ENCODE data around the gene SNRNP35. TPM values are rescaled to one million over a fixed set of nuclear protein-coding genes. Genes with fewer than 3 reads are reported as not detected.
A peak's percentile ranks its signal among the peaks of the same experiment; 100 is the strongest.
"Not testable (repeated sequence)": the region's sequence is repeated elsewhere in the genome, so short reads cannot be mapped to it uniquely, and the experiment has no call there.

Gene SNRNP35
- total RNA-seq, 2 experiments from 2014 or later, result 22.9 to 24.1 TPM

DNA sequence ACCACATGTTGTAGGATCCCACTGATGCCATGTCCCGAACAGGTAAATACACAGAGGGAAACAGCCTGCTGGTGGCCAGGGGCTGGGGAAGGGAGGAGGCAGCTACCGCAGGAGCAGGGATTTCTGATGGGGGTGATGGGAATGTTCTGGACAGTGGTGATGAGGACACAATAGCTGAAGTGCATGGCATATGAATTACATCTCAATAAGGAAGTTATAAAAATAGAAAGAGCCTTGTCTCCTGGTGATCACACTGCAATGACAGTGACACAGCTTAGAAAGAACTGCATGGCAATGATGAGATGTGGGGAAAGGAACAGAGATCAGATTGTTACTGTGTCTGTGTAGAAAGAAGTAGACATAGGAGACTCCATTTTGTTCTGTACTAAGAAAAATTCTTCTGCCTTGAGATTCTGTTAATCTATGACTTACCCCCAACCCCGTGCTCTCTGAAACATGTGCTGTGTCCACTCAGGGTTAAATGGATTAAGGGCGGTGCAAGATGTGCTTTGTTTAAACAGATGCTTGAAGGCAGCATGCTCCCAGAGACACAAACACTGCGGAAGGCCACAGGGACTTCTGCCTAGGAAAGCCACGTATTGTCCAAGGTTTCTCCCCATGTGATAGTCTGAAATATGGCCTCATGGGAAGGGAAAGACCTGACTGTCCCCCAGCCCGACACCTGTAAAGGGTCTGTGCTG, 34.5 kb downstream of the SNRNP35 start:
- H3K9me3 Mint-ChIP-seq (ENCODE audit: insufficient read depth); H3K36me3 Mint-ChIP-seq (ENCODE audit: low read depth); CTCF ChIA-PET; H3K4me1 Mint-ChIP-seq (ENCODE audit: low read depth); H3K27ac Mint-ChIP-seq; H3K27me3 Mint-ChIP-seq (ENCODE audit: low read depth); POLR2A ChIA-PET; ATAC-seq; DNase-seq; H3K4me3 Mint-ChIP-seq: not testable (repeated sequence)

DNA sequence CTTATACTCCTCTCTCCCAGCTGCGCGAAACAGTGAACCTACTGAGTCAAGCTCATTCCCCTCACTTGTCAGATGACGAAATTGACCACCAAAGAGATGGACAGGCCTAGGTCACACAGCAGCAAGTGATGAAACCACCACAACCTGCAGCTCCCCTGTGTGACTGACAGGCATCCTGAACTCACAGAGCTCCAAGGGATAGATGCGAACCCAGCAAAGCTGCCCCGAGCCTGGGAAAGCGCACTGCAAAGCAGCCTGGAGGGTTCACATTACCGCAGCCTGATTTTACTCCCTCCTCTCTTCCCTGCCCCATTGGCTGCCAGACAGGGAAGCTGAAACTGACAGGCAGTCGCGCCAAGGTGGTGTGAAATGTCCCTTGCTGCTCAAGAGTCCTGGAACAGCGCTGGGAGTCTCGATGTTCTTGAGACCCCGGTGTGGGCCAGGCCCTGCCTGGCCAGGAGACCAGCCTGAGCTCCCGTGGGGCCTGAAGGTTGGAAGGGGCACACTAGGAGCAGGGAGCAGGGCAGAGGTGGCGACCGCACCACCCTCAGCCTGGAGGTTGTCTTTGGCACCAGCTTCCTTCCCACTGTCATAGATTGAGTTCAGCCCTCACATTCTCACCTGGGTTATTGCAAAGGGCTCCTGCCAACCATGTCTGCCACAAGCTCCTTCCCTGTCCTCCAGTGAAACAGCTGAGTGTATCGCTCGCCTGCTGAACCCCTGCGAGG, 36.3 kb downstream of the SNRNP35 start:
- CTCF ChIA-PET, result interaction anchor here (0.7 kb wide), 1 partner anchor 13 kb away, joined by 3 read pairs; no protein-coding TSS in a partner anchor
- POLR2A ChIA-PET, result no interaction called here
- no peak overlapping the region for H3K27ac Mint-ChIP-seq

DNA sequence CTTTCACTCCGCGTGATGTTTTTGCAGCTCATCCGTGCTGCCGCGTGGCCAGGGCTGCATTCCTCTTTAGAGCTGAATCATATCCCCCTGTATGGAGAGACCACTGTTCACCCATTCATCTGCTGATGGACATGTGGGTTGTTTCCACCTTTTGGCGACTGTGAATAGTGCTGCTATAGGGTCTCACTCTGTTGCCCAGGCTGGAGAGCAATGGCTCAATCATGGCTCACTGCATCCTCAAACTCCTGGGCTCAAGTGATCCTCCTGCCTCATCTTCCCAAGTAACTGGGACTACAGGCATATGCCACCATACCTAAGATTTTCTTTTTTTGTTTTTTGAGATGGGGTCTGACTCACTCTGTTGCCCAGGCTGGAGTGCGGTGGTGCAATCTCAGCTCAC, 39.1 kb downstream of the SNRNP35 start:
- ATAC-seq (no peak), DNase-seq (no peak)
- no peaks in the 10 kb centered on the region for H3K36me3 Mint-ChIP-seq (ENCODE audit: low read depth)
- H3K4me3 Mint-ChIP-seq, result no peak overlapping the region
- no peaks in the 10 kb centered on the region for H3K27me3 Mint-ChIP-seq (ENCODE audit: low read depth)
- H3K27ac Mint-ChIP-seq, result peak overlapping the region; percentile 22
- no peaks in the 10 kb centered on the region for H3K9me3 Mint-ChIP-seq (ENCODE audit: insufficient read depth)
- CTCF ChIA-PET, result no interaction called here
- POLR2A ChIA-PET, result no interaction called here
- H3K4me1 Mint-ChIP-seq (ENCODE audit: low read depth), result no peaks in the 10 kb centered on the region

More for the DNA sequence above, 36.3 kb downstream of the SNRNP35 start:
- Mint-ChIP-seq H3K4me3 (no peak overlapping the region), H3K27me3 (ENCODE audit: low read depth) (no peaks in the 10 kb centered on the region), H3K4me1 (ENCODE audit: low read depth) (no peaks in the 10 kb centered on the region), H3K9me3 (ENCODE audit: insufficient read depth) (no peaks in the 10 kb centered on the region), H3K36me3 (ENCODE audit: low read depth) (no peaks in the 10 kb centered on the region)
- DNase-seq (no peak), ATAC-seq (no peak)

GRCh38 chr12:123498126-123498825, 40.3 kb downstream of the SNRNP35 start:
- no peaks in the 10 kb centered on the region for H3K4me1 Mint-ChIP-seq (ENCODE audit: low read depth)
- ChIA-PET CTCF (interaction anchor here (1.0 kb wide), 1 partner anchor 16 kb away, joined by 3 read pairs; no protein-coding TSS in a partner anchor), POLR2A (no interaction called here)
- no peak for ATAC-seq
- DNase-seq, result no peak
- no peak overlapping the region for H3K4me3 Mint-ChIP-seq
- no peak overlapping the region for H3K27ac Mint-ChIP-seq
- H3K27me3 Mint-ChIP-seq (ENCODE audit: low read depth), result no peaks in the 10 kb centered on the region
- no peaks in the 10 kb centered on the region for H3K36me3 Mint-ChIP-seq (ENCODE audit: low read depth)
- no peaks in the 10 kb centered on the region for H3K9me3 Mint-ChIP-seq (ENCODE audit: insufficient read depth)

DNA sequence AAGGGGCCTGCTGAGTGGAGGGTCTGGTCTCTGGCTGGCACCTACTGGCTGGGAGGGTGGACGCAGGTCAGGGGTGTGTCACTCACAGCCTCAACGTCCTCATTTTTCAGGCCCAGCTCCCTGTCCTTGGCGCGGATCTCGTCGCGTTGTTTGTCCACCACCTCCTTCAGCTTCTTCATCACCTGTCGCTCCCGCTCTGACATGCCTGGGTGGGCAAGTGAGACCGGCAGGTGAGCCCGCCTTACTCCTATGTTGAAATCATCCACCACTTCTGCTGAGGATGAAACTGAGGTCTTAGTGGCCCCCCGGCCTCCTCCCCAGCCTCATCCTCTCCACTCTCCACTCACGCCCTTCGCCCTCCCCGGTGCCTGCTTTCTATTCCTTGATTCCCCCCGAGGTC, 41.4 kb downstream of the SNRNP35 start:
- ATAC-seq (no peak), DNase-seq (no peak)
- ChIA-PET POLR2A (no interaction called here), CTCF (no interaction called here)
- no peak overlapping the region for H3K4me3 Mint-ChIP-seq
- no peaks in the 10 kb centered on the region for H3K9me3 Mint-ChIP-seq (ENCODE audit: insufficient read depth)
- H3K27ac Mint-ChIP-seq, result no peak overlapping the region
- no peaks in the 10 kb centered on the region for H3K4me1 Mint-ChIP-seq (ENCODE audit: low read depth)
- no peaks in the 10 kb centered on the region for H3K27me3 Mint-ChIP-seq (ENCODE audit: low read depth)
- H3K36me3 Mint-ChIP-seq (ENCODE audit: low read depth), result no peaks in the 10 kb centered on the region

DNA sequence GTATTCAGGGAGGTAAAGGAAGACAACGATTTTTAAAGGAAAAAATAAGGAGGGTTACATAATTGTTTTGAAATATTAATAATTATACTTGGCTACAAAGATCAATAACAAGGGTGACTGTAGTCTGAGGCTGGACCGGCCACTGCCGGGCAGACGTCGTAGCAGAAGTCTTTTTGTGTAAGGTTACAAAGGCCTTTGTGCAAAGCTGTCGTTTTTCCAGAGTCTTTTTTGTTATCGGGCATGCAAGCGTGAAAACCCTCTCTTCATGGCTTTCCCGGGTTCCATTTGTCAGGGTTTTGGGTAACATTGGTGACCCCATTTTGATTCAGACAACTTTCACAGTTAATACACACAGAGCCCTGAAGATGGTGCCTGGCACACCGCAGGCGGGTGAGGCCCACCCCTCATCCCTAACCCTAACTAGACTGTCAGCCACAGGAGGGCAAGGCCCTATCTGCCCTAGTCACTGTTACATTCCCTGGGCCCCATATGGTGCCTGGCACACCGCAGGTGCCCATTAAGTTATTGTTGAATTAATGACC, 44.3 kb downstream of the SNRNP35 start:
- H3K9me3 Mint-ChIP-seq (ENCODE audit: insufficient read depth), result no peaks in the 10 kb centered on the region
- no peaks in the 10 kb centered on the region for H3K27me3 Mint-ChIP-seq (ENCODE audit: low read depth)
- CTCF ChIA-PET, result interaction anchor here (0.7 kb wide), 1 partner anchor 42 kb away, joined by 3 read pairs; no protein-coding TSS in a partner anchor

DNA sequence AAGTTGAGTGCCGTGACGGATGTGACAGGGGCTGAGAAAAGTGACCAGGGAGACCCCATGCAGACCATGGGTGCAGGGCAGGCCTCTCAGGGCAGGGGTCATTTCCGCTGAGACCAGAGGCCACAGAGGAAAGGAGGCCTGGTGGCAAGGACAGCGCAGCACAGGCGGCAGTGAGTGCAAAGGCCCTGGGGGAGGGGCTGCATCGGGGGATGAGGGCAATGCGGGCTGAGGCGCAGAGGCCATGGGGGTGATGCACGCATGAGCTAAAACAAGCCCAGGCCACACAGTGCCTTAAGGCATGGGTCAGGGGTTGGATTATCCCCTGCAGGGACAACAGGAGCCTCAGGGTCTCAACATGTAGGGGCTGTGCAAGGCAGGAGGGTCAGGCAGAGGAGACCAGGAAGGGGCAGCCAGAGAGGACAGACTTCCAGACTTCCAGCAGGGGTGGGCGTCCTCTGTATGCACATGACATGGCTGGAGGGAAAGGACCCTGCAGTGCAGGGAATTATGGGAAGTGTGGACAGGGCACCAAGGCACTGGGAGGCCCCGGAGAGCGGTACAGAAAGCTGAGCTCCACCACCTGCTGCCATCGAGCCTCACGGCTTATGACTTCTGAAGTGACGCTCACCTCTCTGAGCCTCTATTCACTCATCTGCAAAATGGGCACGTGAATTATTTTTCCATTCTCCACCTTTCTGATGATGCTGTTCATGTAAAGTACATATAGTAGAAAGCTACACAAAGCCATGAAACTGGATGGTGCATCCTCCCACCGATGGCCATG, 48.3 kb downstream of the SNRNP35 start:
- CTCF ChIA-PET, result no interaction called here
- H3K36me3 Mint-ChIP-seq (ENCODE audit: low read depth), result no peaks in the 10 kb centered on the region
- H3K9me3 Mint-ChIP-seq (ENCODE audit: insufficient read depth), result no peaks in the 10 kb centered on the region
- no peak for DNase-seq
- POLR2A ChIA-PET, result no interaction called here
- H3K27me3 Mint-ChIP-seq (ENCODE audit: low read depth), result no peaks in the 10 kb centered on the region
- H3K4me3 Mint-ChIP-seq, result no peak overlapping the region
- H3K4me1 Mint-ChIP-seq (ENCODE audit: low read depth), result no peaks in the 10 kb centered on the region
- H3K27ac Mint-ChIP-seq, result no peak overlapping the region
- ATAC-seq, result no peak

More for the DNA sequence above, 44.3 kb downstream of the SNRNP35 start:
- POLR2A ChIA-PET, result no interaction called here
- H3K4me3 Mint-ChIP-seq, result no peak overlapping the region
- H3K4me1 Mint-ChIP-seq (ENCODE audit: low read depth), result no peaks in the 10 kb centered on the region
- ATAC-seq (no peak), DNase-seq (no peak)
- H3K27ac Mint-ChIP-seq, result no peak overlapping the region
- no peaks in the 10 kb centered on the region for H3K36me3 Mint-ChIP-seq (ENCODE audit: low read depth)

- no peak for DNase-seq
- CTCF ChIA-PET, result no interaction called here
- Mint-ChIP-seq H3K36me3 (ENCODE audit: low read depth) (no peaks in the 10 kb centered on the region), H3K27ac (no peak overlapping the region), H3K4me1 (ENCODE audit: low read depth) (no peaks in the 10 kb centered on the region), H3K9me3 (ENCODE audit: insufficient read depth) (no peaks in the 10 kb centered on the region), H3K27me3 (ENCODE audit: low read depth) (no peaks in the 10 kb centered on the region), H3K4me3 (no peak overlapping the region)
- no peak for ATAC-seq
- POLR2A ChIA-PET, result no interaction called here
Measured at GRCh38 chr12:123506843-123507236, 48.9 kb downstream of the SNRNP35 start.

GRCh38 chr12:123512838-123513665, 55.1 kb downstream of the SNRNP35 start:
- no peaks in the 10 kb centered on the region for H3K4me1 Mint-ChIP-seq (ENCODE audit: low read depth)
- H3K27ac Mint-ChIP-seq, result no peak overlapping the region
- H3K9me3 Mint-ChIP-seq (ENCODE audit: insufficient read depth), result no peaks in the 10 kb centered on the region
- no peak overlapping the region for H3K4me3 Mint-ChIP-seq
- ATAC-seq (peak; percentile 60), DNase-seq (no peak)
- ChIA-PET POLR2A (no interaction called here), CTCF (no interaction called here)
- no peaks in the 10 kb centered on the region for H3K36me3 Mint-ChIP-seq (ENCODE audit: low read depth)
- H3K27me3 Mint-ChIP-seq (ENCODE audit: low read depth), result no peaks in the 10 kb centered on the region

GRCh38 chr12:123513805-123514204, 55.9 kb downstream of the SNRNP35 start:
- ChIA-PET CTCF (no interaction called here), POLR2A (no interaction called here)
- no peaks in the 10 kb centered on the region for H3K36me3 Mint-ChIP-seq (ENCODE audit: low read depth)
- no peaks in the 10 kb centered on the region for H3K4me1 Mint-ChIP-seq (ENCODE audit: low read depth)
- no peak overlapping the region for H3K27ac Mint-ChIP-seq
- DNase-seq (no peak), ATAC-seq (peak; percentile 20)
- no peaks in the 10 kb centered on the region for H3K9me3 Mint-ChIP-seq (ENCODE audit: insufficient read depth)
- no peak overlapping the region for H3K4me3 Mint-ChIP-seq
- H3K27me3 Mint-ChIP-seq (ENCODE audit: low read depth), result no peaks in the 10 kb centered on the region

- ATAC-seq; H3K9me3 Mint-ChIP-seq (ENCODE audit: insufficient read depth); POLR2A ChIA-PET; H3K4me1 Mint-ChIP-seq (ENCODE audit: low read depth); H3K4me3 Mint-ChIP-seq; CTCF ChIA-PET; DNase-seq; H3K27ac Mint-ChIP-seq; H3K27me3 Mint-ChIP-seq (ENCODE audit: low read depth); H3K36me3 Mint-ChIP-seq (ENCODE audit: low read depth): not testable (repeated sequence)
Measured at GRCh38 chr12:123514582-123515221, 56.8 kb downstream of the SNRNP35 start.
